GM21381 (cell line): ENCODE data around the gene MEOX1.

Experiments used
- ATAC-seq: cut with Tn5 transposase; IDR thresholded peaks from one replicate; pipeline ENCODE4 v1.9.1; 2021; ENCODE audit warnings: mild to moderate bottlenecking, moderate library complexity; ENCODE audit not compliant: unreplicated experiment

MEOX1 gene

GRCh38 chr17:43680461-43680860 lies 18.7 kb upstream of the MEOX1 start:
- ATAC-seq = no peak

- no peak for ATAC-seq
These were observed 18.2 kb upstream of the MEOX1 start for GRCh38 chr17:43679911-43680310.

- no peak for ATAC-seq
These were observed 17.7 kb upstream of the MEOX1 start for GRCh38 chr17:43679401-43679800.

- ATAC-seq = no peak
These were observed 14.7 kb upstream of the MEOX1 start for GRCh38 chr17:43676471-43676870.

- ATAC-seq = no peak
These were observed 12.7 kb upstream of the MEOX1 start for GRCh38 chr17:43674394-43674793.

- no peak for ATAC-seq
These were observed 12.0 kb upstream of the MEOX1 start for GRCh38 chr17:43673516-43674323.

GRCh38 chr17:43671755-43672519 lies 10.2 kb upstream of the MEOX1 start:
- ATAC-seq = no peak

GRCh38 chr17:43671031-43671692 lies 9.4 kb upstream of the MEOX1 start:
- no peak for ATAC-seq

GRCh38 chr17:43670645-43671030 lies 8.9 kb upstream of the MEOX1 start:
- ATAC-seq = no peak

GRCh38 chr17:43669971-43670644 lies 8.4 kb upstream of the MEOX1 start:
- no peak for ATAC-seq

GRCh38 chr17:43667947-43668348 lies 6.2 kb upstream of the MEOX1 start:
- no peak for ATAC-seq

- no peak for ATAC-seq
These were observed 5.8 kb upstream of the MEOX1 start for GRCh38 chr17:43667506-43667905.

- ATAC-seq = no peak
These were observed 4.2 kb upstream of the MEOX1 start for GRCh38 chr17:43665937-43666236.

GRCh38 chr17:43665084-43665936 lies 3.6 kb upstream of the MEOX1 start:
- ATAC-seq = no peak

- ATAC-seq = no peak
These were observed 2.4 kb upstream of the MEOX1 start for GRCh38 chr17:43664096-43664495.

GRCh38 chr17:43663383-43663782 lies 1.7 kb upstream of the MEOX1 start:
- no peak for ATAC-seq

GRCh38 chr17:43662413-43663141 lies 855 bp upstream of the MEOX1 start:
- no peak for ATAC-seq

GRCh38 chr17:43660816-43661493 lies 767 bp downstream of the MEOX1 start:
- no peak for ATAC-seq
